Measurements from ENCODE around the gene MMP28.

The MMP28 gene

GRCh38 chr17:35748979-35749378 is 46.5 kb downstream of the MMP28 start:
- H3K9ac ChIP-seq (ENCODE audit: insufficient read length, low read depth) = no peak overlapping the region
- TF ChIP-seq ZNF274 (IDR thresholded peaks at IDR 0.05; ENCODE audit: low read depth, low read length) (no peak), SUZ12 (IDR thresholded peaks at IDR 0.05; ENCODE audit: extremely low read depth, insufficient read depth, insufficient read length) (no peak), YY1 (IDR thresholded peaks at IDR 0.05; ENCODE audit: insufficient read depth, insufficient read length) (no peak)
- DNase-seq (ENCODE audit: low read depth, low spot score) = no peak
- H3K4me3 ChIP-seq (ENCODE audit: insufficient read length, low read depth) = no peak overlapping the region
- H3K27me3 ChIP-seq (ENCODE audit: insufficient read depth, insufficient read length) = no peaks in the 10 kb centered on the region
- H3K9me3 ChIP-seq (ENCODE audit: insufficient read depth, low read length) = no peaks in the 10 kb centered on the region
- H3K4me1 ChIP-seq (ENCODE audit: insufficient read depth, insufficient read length) = peaks cover 12% of the 10 kb centered on the region
- H3K36me3 ChIP-seq (ENCODE audit: insufficient read depth, insufficient read length, low read length) = no peaks in the 10 kb centered on the region

DNA sequence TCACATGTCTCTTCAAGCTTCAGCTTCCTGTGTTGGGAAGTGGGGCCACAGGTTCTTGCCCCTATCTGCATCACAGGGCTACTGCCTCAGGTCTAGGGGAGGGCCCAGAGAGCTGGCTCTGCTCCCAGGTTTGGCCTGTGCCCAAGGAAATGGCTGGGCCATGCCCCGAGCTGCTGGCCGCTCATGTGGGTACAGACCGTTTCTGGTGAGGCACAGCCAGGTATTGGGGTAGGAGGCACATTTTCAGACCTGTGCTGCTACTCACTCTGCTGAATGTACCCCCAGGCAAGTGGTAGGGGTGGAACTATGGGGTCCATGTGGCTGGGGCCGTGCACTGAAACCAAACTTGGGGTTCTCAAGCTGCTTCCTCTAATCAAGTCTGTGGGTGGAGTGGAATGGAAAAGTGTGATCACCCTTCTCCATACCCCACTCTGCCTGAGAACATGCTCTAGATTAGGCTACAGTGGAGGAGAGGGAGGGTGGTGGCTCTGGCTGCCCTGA is 47.0 kb downstream of the MMP28 start:
- Histone ChIP-seq H3K9ac (ENCODE audit: insufficient read length, low read depth) (no peak overlapping the region), H3K27me3 (ENCODE audit: insufficient read depth, insufficient read length) (no peaks in the 10 kb centered on the region), H3K4me3 (ENCODE audit: insufficient read length, low read depth) (no peak overlapping the region), H3K36me3 (ENCODE audit: insufficient read depth, insufficient read length, low read length) (no peaks in the 10 kb centered on the region), H3K9me3 (ENCODE audit: insufficient read depth, low read length) (no peaks in the 10 kb centered on the region), H3K4me1 (ENCODE audit: insufficient read depth, insufficient read length) (peaks cover 12% of the 10 kb centered on the region)
- no peak for TF ChIP-seq YY1 (IDR thresholded peaks at IDR 0.05; ENCODE audit: insufficient read depth, insufficient read length)
- DNase-seq (ENCODE audit: low read depth, low spot score) = no peak

DNA sequence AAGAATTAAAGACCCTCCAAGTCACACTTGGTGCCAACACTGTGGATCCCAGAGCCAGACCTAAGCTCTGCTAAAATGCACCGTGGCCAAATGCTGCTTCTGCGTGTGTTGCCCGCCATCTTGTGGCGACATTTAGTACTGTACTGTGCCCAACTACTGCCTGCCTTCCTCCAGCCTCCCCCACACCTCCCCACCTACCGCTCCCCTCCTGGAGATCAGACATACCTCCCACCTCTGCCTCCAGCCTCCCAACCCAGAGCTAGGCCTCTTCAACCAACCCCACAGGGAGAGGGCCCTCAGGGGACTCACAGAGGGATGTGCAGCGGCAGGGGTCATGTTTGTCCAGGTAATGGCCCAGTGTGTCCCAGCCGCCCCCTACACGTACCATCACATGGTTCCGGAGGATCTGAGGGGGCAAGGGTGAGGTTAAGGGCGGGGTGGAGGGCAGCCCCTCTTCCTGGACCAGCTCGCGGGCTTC is 47.9 kb downstream of the MMP28 start:
- Histone ChIP-seq H3K9ac (ENCODE audit: insufficient read length, low read depth) (no peak overlapping the region), H3K4me1 (ENCODE audit: insufficient read depth, insufficient read length) (peaks cover 14% of the 10 kb centered on the region), H3K36me3 (ENCODE audit: insufficient read depth, insufficient read length, low read length) (no peaks in the 10 kb centered on the region), H3K4me3 (ENCODE audit: insufficient read length, low read depth) (no peak overlapping the region), H3K27me3 (ENCODE audit: insufficient read depth, insufficient read length) (no peaks in the 10 kb centered on the region), H3K9me3 (ENCODE audit: insufficient read depth, low read length) (no peaks in the 10 kb centered on the region)
- TF ChIP-seq ZNF274 (IDR thresholded peaks at IDR 0.05; ENCODE audit: low read depth, low read length) = no peak
- TF ChIP-seq SUZ12 (IDR thresholded peaks at IDR 0.05; ENCODE audit: extremely low read depth, insufficient read depth, insufficient read length) = no peak
- no peak for TF ChIP-seq YY1 (IDR thresholded peaks at IDR 0.05; ENCODE audit: insufficient read depth, insufficient read length)
- peak; percentile 64 for DNase-seq (ENCODE audit: low read depth, low spot score)

DNA sequence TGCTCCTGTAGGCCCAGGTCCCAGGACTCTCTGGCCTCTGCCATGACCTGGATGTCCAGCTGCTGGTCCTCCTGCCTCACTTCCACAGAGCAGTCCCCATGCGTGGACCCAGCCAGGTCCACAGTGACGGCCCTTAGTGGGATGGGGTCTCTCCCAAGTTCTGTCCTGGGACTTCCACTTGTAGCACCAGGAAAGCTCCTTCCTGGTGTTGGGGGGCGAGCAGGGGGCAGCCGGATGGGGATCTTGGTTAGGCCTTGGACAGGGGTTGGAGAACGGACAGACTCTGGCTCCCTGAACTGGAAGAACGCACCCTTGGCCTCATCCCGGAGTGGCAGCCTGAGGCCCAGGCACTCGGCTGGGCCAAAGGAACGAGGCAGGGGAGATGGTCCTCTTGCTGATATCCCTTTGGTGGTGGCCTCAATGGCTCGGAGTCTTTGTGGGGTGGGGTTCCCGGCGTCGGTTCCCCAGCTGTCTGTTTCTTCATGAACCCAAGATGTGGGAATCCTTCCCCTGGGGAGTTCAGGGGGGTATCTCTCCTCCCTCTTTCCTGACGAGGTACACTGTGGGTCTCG is 49.6 kb downstream of the MMP28 start:
- no peak overlapping the region for H3K4me3 ChIP-seq (ENCODE audit: insufficient read length, low read depth)
- no peaks in the 10 kb centered on the region for H3K9me3 ChIP-seq (ENCODE audit: insufficient read depth, low read length)
- no peak for DNase-seq (ENCODE audit: low read depth, low spot score)
- no peaks in the 10 kb centered on the region for H3K27me3 ChIP-seq (ENCODE audit: insufficient read depth, insufficient read length)
- TF ChIP-seq SUZ12 (IDR thresholded peaks at IDR 0.05; ENCODE audit: extremely low read depth, insufficient read depth, insufficient read length) (no peak), ZNF274 (IDR thresholded peaks at IDR 0.05; ENCODE audit: low read depth, low read length) (no peak), YY1 (IDR thresholded peaks at IDR 0.05; ENCODE audit: insufficient read depth, insufficient read length) (no peak)
- H3K36me3 ChIP-seq (ENCODE audit: insufficient read depth, insufficient read length, low read length) = no peaks in the 10 kb centered on the region
- H3K4me1 ChIP-seq (ENCODE audit: insufficient read depth, insufficient read length) = peaks cover 14% of the 10 kb centered on the region
- H3K9ac ChIP-seq (ENCODE audit: insufficient read length, low read depth) = no peak overlapping the region

DNA sequence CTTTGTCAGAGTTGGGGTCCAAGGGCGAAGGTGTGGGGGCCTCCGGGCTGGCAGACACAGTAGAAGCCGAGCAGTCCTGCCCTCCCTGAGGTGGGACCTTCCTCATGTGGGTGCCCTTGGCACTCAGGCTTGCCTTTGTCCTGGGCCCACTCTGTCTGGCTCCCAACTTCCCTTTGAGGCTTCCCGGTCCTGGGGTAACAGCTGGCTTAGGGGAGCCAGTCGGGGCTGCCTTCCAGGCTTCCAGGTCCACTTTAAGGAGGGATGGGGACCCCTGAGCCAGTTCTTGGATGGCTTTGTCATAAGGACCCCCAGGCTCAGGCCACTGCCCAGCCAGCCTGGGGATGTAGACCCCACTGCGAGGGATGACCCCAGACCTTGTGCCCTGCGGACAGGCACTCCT is 50.2 kb downstream of the MMP28 start:
- Histone ChIP-seq H3K9ac (ENCODE audit: insufficient read length, low read depth) (no peak overlapping the region), H3K9me3 (ENCODE audit: insufficient read depth, low read length) (no peaks in the 10 kb centered on the region), H3K27me3 (ENCODE audit: insufficient read depth, insufficient read length) (no peaks in the 10 kb centered on the region), H3K4me3 (ENCODE audit: insufficient read length, low read depth) (no peak overlapping the region), H3K4me1 (ENCODE audit: insufficient read depth, insufficient read length) (peaks cover 11% of the 10 kb centered on the region), H3K36me3 (ENCODE audit: insufficient read depth, insufficient read length, low read length) (peaks cover 3% of the 10 kb centered on the region)
- no peak for DNase-seq (ENCODE audit: low read depth, low spot score)
- no peak for TF ChIP-seq ZNF274 (IDR thresholded peaks at IDR 0.05; ENCODE audit: low read depth, low read length)

- no peaks in the 10 kb centered on the region for H3K27me3 ChIP-seq (ENCODE audit: insufficient read depth, insufficient read length)
- no peak overlapping the region for H3K4me3 ChIP-seq (ENCODE audit: insufficient read length, low read depth)
- no peak overlapping the region for H3K9ac ChIP-seq (ENCODE audit: insufficient read length, low read depth)
- H3K36me3 ChIP-seq (ENCODE audit: insufficient read depth, insufficient read length, low read length) = peaks cover 7% of the 10 kb centered on the region
- no peak for TF ChIP-seq SUZ12 (IDR thresholded peaks at IDR 0.05; ENCODE audit: extremely low read depth, insufficient read depth, insufficient read length)
- no peak for TF ChIP-seq YY1 (IDR thresholded peaks at IDR 0.05; ENCODE audit: insufficient read depth, insufficient read length)
- no peak for TF ChIP-seq ZNF274 (IDR thresholded peaks at IDR 0.05; ENCODE audit: low read depth, low read length)
- no peaks in the 10 kb centered on the region for H3K9me3 ChIP-seq (ENCODE audit: insufficient read depth, low read length)
- H3K4me1 ChIP-seq (ENCODE audit: insufficient read depth, insufficient read length) = peaks cover 9% of the 10 kb centered on the region
- DNase-seq (ENCODE audit: low read depth, low spot score) = no peak
Measured at GRCh38 chr17:35744830-35745229, 50.6 kb downstream of the MMP28 start.

- no peaks in the 10 kb centered on the region for H3K9me3 ChIP-seq (ENCODE audit: insufficient read depth, low read length)
- H3K4me3 ChIP-seq (ENCODE audit: insufficient read length, low read depth) = no peak overlapping the region
- H3K4me1 ChIP-seq (ENCODE audit: insufficient read depth, insufficient read length) = peaks cover 7% of the 10 kb centered on the region
- no peaks in the 10 kb centered on the region for H3K27me3 ChIP-seq (ENCODE audit: insufficient read depth, insufficient read length)
- H3K9ac ChIP-seq (ENCODE audit: insufficient read length, low read depth) = no peak overlapping the region
- TF ChIP-seq SUZ12 (IDR thresholded peaks at IDR 0.05; ENCODE audit: extremely low read depth, insufficient read depth, insufficient read length) (no peak), ZNF274 (IDR thresholded peaks at IDR 0.05; ENCODE audit: low read depth, low read length) (no peak), YY1 (IDR thresholded peaks at IDR 0.05; ENCODE audit: insufficient read depth, insufficient read length) (no peak)
- peaks cover 12% of the 10 kb centered on the region for H3K36me3 ChIP-seq (ENCODE audit: insufficient read depth, insufficient read length, low read length)
- DNase-seq (ENCODE audit: low read depth, low spot score) = no peak
Measured at GRCh38 chr17:35743626-35744328, 51.7 kb downstream of the MMP28 start.

All from NT2/D1 (cell line).